Measurements from ENCODE around the gene DAPK1. TPM values are rescaled to one million over a fixed set of nuclear protein-coding genes. Genes with fewer than 3 reads are reported as not detected.

The DAPK1 gene
- total and polyA plus RNA-seq, 10 of the 15 experiments (the other 5 are each of a cell fraction or from before 2014, with no cell fraction given): 8.2 to 94.7 (median 51.6) TPM

GRCh38 chr9:87469793-87470465 is 27.7 kb upstream of the DAPK1 start:
- H3K36me3 ChIP-seq (ENCODE audit: control insufficient read depth in 2 of 2, insufficient read depth in 2 of 2, low read length in 1 of 2): no peaks in the 10 kb centered on the region; a peak in 1 of 4 replicates
- FAIRE-seq (no peak), DNase-seq (ENCODE audit: low read depth, low spot score) (no peak), ATAC-seq (no peak)
- H3K27ac ChIP-seq (ENCODE audit: control insufficient read depth, insufficient read depth): no peak overlapping the region
- ChIA-PET RAD21 (ENCODE audit: unreplicated experiment) (interaction anchor here (1.0 to 1.5 kb wide), 2 partner anchors 8 to 128 kb away, joined by 3 to 5 read pairs; no protein-coding TSS in a partner anchor), CTCF (interaction anchor here (1.0 to 1.4 kb wide), 2 partner anchors 30 to 132 kb away, joined by 3 to 5 read pairs; no protein-coding TSS in a partner anchor), POLR2A (interaction anchor here (1.3 to 1.5 kb wide), 2 partner anchors 11 to 32 kb away, joined by 3 to 7 read pairs; no protein-coding TSS in a partner anchor), SMC1A (ENCODE audit: uncharacterized antibody, unreplicated experiment) (interaction anchor here (1.0 to 1.6 kb wide), 6 partner anchors 8 to 88 kb away, joined by 3 to 8 read pairs (median 4); no protein-coding TSS in a partner anchor)
- in situ Hi-C loops (cut with MboI) (no loop called here), intact Hi-C loops (cut with micrococcal nuclease; ENCODE audit: unreplicated experiment) (no loop called here)
- no peaks in the 10 kb centered on the region for H3K79me2 ChIP-seq (ENCODE audit: control insufficient read depth, insufficient read depth, low read length)
- no TSS peak for BruUV-seq (replicated peaks)
- no peaks in the 10 kb centered on the region for H4K20me1 ChIP-seq (ENCODE audit: control insufficient read depth, insufficient read depth)
- no peak overlapping the region for H3K4me3 ChIP-seq
- H3K4me2 ChIP-seq (ENCODE audit: control insufficient read depth, insufficient read depth): no peak overlapping the region
- no peaks in the 10 kb centered on the region for H3K9me3 ChIP-seq (replicated peaks; ENCODE audit: control insufficient read depth, insufficient read depth, low read length)
- no peak overlapping the region for H3K9ac ChIP-seq (ENCODE audit: control insufficient read depth, insufficient read depth, low read length)
- no peak overlapping the region for H2AFZ ChIP-seq (ENCODE audit: control insufficient read depth, low read depth, low read length)
- peaks cover 4% of the 10 kb centered on the region for H3K4me1 ChIP-seq (ENCODE audit: control insufficient read depth, insufficient read depth, low read length)
- H3K27me3 ChIP-seq (replicated peaks in 1 of 2; ENCODE audit: control insufficient read depth in 2 of 2, insufficient read depth in 2 of 2, low read length in 1 of 2): no peaks in the 10 kb centered on the region
- 30% methylated on average over 3 of the region's 3 CpGs for WGBS (ENCODE audit: insufficient coverage, insufficient replicate concordance, low lambda C conversion rate, missing lambda C conversion rate)
- no peak for TF ChIP-seq STAT1 (conservative IDR thresholded peaks at IDR 0.05)
- TF ChIP-seq MLLT1 (IDR thresholded peaks at IDR 0.05): no peak
- no peak for TF ChIP-seq CTCF (IDR thresholded peaks at IDR 0.05 in 2 of 3, conservative IDR thresholded peaks at IDR 0.05 in 1 of 3; ENCODE audit: control insufficient read depth in 2 of 3, extremely low read depth in 1 of 3, insufficient read depth in 1 of 3, low read depth in 3 of 3, low read length in 3 of 3)
- no peak for TF ChIP-seq NR2C2 (IDR thresholded peaks at IDR 0.05; ENCODE audit: borderline replicate concordance, control insufficient read depth, insufficient read length, low read depth)
- no peak for TF ChIP-seq NBN (IDR thresholded peaks at IDR 0.05)
- no peak for TF ChIP-seq BHLHE40 (IDR thresholded peaks at IDR 0.05; ENCODE audit: borderline replicate concordance in 1 of 2, low read depth in 2 of 2, low read length in 1 of 2)
- no peak for TF ChIP-seq MYC (IDR thresholded peaks at IDR 0.05; ENCODE audit: insufficient read depth, insufficient read length, insufficient replicate concordance, low read length, severe bottlenecking)
- TF ChIP-seq RAD21 (IDR thresholded peaks at IDR 0.05; ENCODE audit: insufficient read depth, low read depth, low read length): no peak
- TF ChIP-seq KDM1A (IDR thresholded peaks at IDR 0.05; ENCODE audit: borderline replicate concordance): no peak
- TF ChIP-seq SMARCA5 (IDR thresholded peaks at IDR 0.05): no peak
- no peak for TF ChIP-seq BMI1 (IDR thresholded peaks at IDR 0.05; ENCODE audit: borderline replicate concordance)
- no peak for TF ChIP-seq LARP7 (IDR thresholded peaks at IDR 0.05)
- TF ChIP-seq BCL3 (IDR thresholded peaks at IDR 0.05; ENCODE audit: borderline replicate concordance, insufficient read depth, low read depth, low read length, poor library complexity, severe bottlenecking): no peak
- no peak for TF ChIP-seq ZSCAN29 (IDR thresholded peaks at IDR 0.05)
- no peak for TF ChIP-seq SMAD5 (IDR thresholded peaks at IDR 0.05; ENCODE audit: low read depth)
- no peak for TF ChIP-seq EGR1 (IDR thresholded peaks at IDR 0.05; ENCODE audit: borderline replicate concordance in 1 of 2, low read depth in 2 of 2, low read length in 2 of 2)
- TF ChIP-seq PKNOX1 (IDR thresholded peaks at IDR 0.05): no peak
